ENCODE measurements around the gene KRT85. TPM values are rescaled to one million over a fixed set of nuclear protein-coding genes. Genes with fewer than 3 reads are reported as not detected.
"Not testable (repeated sequence)": the region's sequence is repeated elsewhere in the genome, so short reads cannot be mapped to it uniquely, and the experiment has no call there.

KRT85 gene
- total RNA-seq, 2 donors from 2014 or later: not detected

DNA sequence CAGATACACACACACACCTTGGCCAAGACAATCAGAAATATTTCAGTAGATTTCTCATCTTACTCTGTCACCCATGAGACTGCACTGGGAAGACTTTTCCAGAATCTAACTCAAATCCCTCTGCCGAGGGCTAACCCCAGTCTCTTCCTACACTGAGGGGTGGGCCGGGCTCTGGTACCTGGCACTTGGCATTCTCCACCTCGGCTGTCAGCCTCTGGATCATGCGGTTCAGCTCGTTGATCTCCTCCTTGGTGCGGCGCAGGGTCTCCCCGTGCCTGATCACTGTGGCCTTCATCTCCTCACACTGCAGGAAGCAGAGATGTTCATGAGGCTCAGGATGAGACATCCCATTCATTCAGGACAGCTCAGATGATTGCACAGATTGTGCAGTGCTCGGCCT is 51.0 kb downstream of the KRT85 start:
- ATAC-seq (ENCODE audit: insufficient number of reproducible peaks, low FRiP score, low read depth) (no peak), DNase-seq (ENCODE audit: low spot score) (no peak)

DNA sequence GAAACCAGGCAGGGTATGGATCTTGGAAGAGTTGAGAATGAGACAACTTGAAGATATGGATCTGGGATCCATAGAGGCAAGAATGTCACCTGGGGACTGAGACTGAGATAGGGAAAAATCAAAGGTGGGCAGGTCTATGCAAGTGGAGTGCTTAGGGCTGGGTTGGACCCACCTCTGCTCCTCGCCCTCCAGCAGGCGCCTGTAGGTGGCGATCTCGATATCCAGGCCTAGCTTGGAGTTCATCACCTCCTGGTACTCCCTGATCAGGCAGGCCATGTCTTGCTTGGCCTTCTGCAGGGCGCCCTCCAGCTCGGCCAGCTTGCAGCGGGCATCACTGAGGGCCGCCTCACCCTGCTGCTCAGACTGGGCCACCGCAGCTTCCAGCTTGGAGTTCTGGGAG is 51.6 kb downstream of the KRT85 start:
- H3K4me3 ChIP-seq; H3K36me3 ChIP-seq; H3K27me3 ChIP-seq (replicated peaks; ENCODE audit: insufficient read depth); H3K4me1 ChIP-seq (ENCODE audit: control insufficient read depth in 1 of 2, low read depth in 2 of 2); ATAC-seq (ENCODE audit: insufficient number of reproducible peaks, low FRiP score, low read depth); DNase-seq (ENCODE audit: low spot score); H3K9me3 ChIP-seq; H3K27ac ChIP-seq: not testable (repeated sequence)

More for the DNA sequence above, 51.0 kb downstream of the KRT85 start:
- no peaks in the 10 kb centered on the region for H3K4me1 ChIP-seq (ENCODE audit: control insufficient read depth in 1 of 2, low read depth in 2 of 2)
- no peaks in the 10 kb centered on the region for H3K9me3 ChIP-seq
- H3K36me3 ChIP-seq: no peaks in the 10 kb centered on the region
- H3K27me3 ChIP-seq (replicated peaks; ENCODE audit: insufficient read depth): no peaks in the 10 kb centered on the region
- TF ChIP-seq, protein P1, sequence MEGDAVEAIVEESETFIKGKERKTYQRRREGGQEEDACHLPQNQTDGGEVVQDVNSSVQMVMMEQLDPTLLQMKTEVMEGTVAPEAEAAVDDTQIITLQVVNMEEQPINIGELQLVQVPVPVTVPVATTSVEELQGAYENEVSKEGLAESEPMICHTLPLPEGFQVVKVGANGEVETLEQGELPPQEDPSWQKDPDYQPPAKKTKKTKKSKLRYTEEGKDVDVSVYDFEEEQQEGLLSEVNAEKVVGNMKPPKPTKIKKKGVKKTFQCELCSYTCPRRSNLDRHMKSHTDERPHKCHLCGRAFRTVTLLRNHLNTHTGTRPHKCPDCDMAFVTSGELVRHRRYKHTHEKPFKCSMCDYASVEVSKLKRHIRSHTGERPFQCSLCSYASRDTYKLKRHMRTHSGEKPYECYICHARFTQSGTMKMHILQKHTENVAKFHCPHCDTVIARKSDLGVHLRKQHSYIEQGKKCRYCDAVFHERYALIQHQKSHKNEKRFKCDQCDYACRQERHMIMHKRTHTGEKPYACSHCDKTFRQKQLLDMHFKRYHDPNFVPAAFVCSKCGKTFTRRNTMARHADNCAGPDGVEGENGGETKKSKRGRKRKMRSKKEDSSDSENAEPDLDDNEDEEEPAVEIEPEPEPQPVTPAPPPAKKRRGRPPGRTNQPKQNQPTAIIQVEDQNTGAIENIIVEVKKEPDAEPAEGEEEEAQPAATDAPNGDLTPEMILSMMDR (IDR thresholded peaks at IDR 0.05): no peak
- no peak overlapping the region for H3K4me3 ChIP-seq
- no peak overlapping the region for H3K27ac ChIP-seq

DNA sequence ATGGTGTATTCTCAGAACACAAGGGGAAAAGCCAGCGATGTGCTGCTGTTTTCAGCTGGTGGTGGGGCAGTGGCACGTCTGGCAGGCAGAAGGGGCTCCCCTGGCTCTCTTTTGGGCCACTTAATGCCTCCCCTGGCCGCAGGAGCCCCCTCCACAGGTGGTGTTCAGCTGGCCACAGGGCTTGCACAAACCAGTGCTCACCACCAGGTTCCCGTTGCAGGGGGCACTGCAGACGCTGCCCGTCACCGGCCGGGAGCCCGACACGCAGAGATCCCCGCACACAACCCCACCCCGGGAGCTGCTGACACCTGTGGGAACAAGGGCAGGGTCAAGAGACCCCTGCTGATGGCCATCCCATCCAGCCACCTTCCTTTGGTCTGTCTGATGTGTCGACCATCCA is 52.8 kb downstream of the KRT85 start:
- Histone ChIP-seq H3K36me3 (no peaks in the 10 kb centered on the region), H3K27me3 (replicated peaks; ENCODE audit: insufficient read depth) (no peaks in the 10 kb centered on the region), H3K4me3 (no peak overlapping the region), H3K4me1 (ENCODE audit: control insufficient read depth in 1 of 2, low read depth in 2 of 2) (no peaks in the 10 kb centered on the region), H3K9me3 (no peaks in the 10 kb centered on the region), H3K27ac (no peak overlapping the region)
- ATAC-seq (ENCODE audit: insufficient number of reproducible peaks, low FRiP score, low read depth): no peak
- DNase-seq (ENCODE audit: low spot score): no peak
- TF ChIP-seq, protein P1 (IDR thresholded peaks at IDR 0.05): no peak

DNA sequence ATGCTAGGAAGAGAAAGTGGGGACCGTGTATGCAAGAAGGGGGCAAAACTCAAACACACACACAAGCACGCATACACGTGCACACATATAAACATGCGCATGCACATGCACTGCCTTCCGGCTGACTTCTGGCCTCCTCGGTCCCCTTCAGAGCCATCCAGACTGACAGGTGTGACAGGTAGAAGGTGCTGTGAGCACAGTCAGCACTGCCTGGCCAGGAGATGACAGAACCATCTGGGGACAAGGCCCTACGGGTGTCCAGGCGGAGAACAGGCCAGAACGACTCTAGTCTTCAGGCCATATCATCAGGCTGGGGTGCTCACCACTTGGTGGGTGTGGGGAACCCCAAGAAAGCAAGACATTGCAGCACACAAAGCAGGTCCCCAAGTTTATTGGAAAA is 53.4 kb downstream of the KRT85 start:
- Histone ChIP-seq H3K4me1 (ENCODE audit: control insufficient read depth in 1 of 2, low read depth in 2 of 2) (peaks cover 0 to 1% of the 10 kb centered on the region in 2 donors), H3K27me3 (replicated peaks; ENCODE audit: insufficient read depth) (no peaks in the 10 kb centered on the region), H3K4me3 (no peak overlapping the region), H3K27ac (no peak overlapping the region), H3K9me3 (no peaks in the 10 kb centered on the region), H3K36me3 (no peaks in the 10 kb centered on the region)
- DNase-seq (ENCODE audit: low spot score) (no peak), ATAC-seq (ENCODE audit: insufficient number of reproducible peaks, low FRiP score, low read depth) (no peak)
- TF ChIP-seq, protein P1 (IDR thresholded peaks at IDR 0.05): no peak

DNA sequence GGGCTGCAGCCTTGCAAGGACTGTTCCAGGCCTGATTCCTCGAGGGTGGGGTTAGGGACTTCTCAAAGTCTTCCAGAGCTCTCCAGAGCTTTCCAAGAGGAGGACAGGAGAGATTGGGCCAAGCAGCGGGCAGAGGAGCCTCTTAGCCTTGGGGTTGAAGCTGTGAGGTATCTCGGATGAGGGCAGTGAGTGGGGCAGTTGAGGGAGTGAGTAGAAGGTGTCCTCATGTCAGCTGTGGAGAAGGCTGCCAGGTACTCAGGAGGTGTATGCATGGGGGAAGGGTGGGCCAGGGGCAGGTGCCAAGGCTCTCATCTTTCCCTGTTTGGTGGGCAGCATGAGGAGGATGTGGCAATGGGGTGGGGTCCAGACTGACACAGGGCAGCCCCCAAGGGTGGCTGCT is 53.8 kb downstream of the KRT85 start:
- no peaks in the 10 kb centered on the region for H3K9me3 ChIP-seq
- TF ChIP-seq, protein P1 (IDR thresholded peaks at IDR 0.05): no peak
- H3K4me1 ChIP-seq (ENCODE audit: control insufficient read depth in 1 of 2, low read depth in 2 of 2): peaks cover 0 to 4% of the 10 kb centered on the region in 2 donors
- no peak overlapping the region for H3K4me3 ChIP-seq
- DNase-seq (ENCODE audit: low spot score) (no peak), ATAC-seq (ENCODE audit: insufficient number of reproducible peaks, low FRiP score, low read depth) (no peak)
- no peak overlapping the region for H3K27ac ChIP-seq
- H3K27me3 ChIP-seq (replicated peaks; ENCODE audit: insufficient read depth): no peaks in the 10 kb centered on the region
- no peaks in the 10 kb centered on the region for H3K36me3 ChIP-seq

DNA sequence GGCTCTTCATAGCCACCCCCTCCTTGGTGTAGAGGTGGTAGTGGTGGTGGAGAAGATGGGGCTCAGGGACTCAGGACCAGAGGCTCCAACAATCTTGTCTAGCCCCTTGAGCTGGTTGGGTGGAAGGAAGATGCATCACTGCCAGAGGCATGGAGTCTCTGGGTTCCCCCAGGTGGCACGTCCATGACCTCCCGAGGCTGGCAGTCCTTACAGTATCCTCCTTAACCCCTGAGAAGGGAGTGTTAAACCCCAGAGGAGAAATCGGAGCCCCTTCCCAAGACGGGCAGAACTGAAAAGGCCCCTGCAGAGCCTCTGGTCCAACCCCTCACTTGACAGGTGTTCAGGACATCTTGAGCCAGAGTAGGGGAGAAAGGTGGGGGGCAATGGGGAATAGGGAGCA is 55.2 kb downstream of the KRT85 start:
- TF ChIP-seq, protein P1 (IDR thresholded peaks at IDR 0.05): no peak
- H3K36me3 ChIP-seq: no peaks in the 10 kb centered on the region
- H3K4me3 ChIP-seq: no peak overlapping the region
- peaks cover 4 to 5% of the 10 kb centered on the region in 2 donors for H3K4me1 ChIP-seq (ENCODE audit: control insufficient read depth in 1 of 2, low read depth in 2 of 2)
- ATAC-seq (ENCODE audit: insufficient number of reproducible peaks, low FRiP score, low read depth) (no peak), DNase-seq (ENCODE audit: low spot score) (no peak)
- H3K27me3 ChIP-seq (replicated peaks; ENCODE audit: insufficient read depth): no peaks in the 10 kb centered on the region
- H3K9me3 ChIP-seq: no peaks in the 10 kb centered on the region
- H3K27ac ChIP-seq: no peak overlapping the region

Data from thoracic aorta (tissue), 2 donors.